ENCODE measurements around the gene PRMT5. TPM values are rescaled to one million over a fixed set of nuclear protein-coding genes. Genes with fewer than 3 reads are reported as not detected.

Gene PRMT5
- total RNA-seq, 4 donors from 2014 or later = 57.9 to 126 (median 75.6) TPM

- DNase-seq = no peak
- Histone ChIP-seq H3K36me3 (no peaks in the 10 kb centered on the region), H3K4me1 (no peaks in the 10 kb centered on the region), H3K27me3 (no peaks in the 10 kb centered on the region), H3K4me3 (no peak overlapping the region), H3K9me3 (no peaks in the 10 kb centered on the region), H3K27ac (no peak overlapping the region)
- TF ChIP-seq, protein P1, sequence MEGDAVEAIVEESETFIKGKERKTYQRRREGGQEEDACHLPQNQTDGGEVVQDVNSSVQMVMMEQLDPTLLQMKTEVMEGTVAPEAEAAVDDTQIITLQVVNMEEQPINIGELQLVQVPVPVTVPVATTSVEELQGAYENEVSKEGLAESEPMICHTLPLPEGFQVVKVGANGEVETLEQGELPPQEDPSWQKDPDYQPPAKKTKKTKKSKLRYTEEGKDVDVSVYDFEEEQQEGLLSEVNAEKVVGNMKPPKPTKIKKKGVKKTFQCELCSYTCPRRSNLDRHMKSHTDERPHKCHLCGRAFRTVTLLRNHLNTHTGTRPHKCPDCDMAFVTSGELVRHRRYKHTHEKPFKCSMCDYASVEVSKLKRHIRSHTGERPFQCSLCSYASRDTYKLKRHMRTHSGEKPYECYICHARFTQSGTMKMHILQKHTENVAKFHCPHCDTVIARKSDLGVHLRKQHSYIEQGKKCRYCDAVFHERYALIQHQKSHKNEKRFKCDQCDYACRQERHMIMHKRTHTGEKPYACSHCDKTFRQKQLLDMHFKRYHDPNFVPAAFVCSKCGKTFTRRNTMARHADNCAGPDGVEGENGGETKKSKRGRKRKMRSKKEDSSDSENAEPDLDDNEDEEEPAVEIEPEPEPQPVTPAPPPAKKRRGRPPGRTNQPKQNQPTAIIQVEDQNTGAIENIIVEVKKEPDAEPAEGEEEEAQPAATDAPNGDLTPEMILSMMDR (IDR thresholded peaks at IDR 0.05) = no peak
- no peak for TF ChIP-seq POLR2A (IDR thresholded peaks at IDR 0.05)
- intact Hi-C loops (cut with DNase I; ENCODE audit: low total_unique reads) = no loop called here
Observed at GRCh38 chr14:22893706-22894105, 35.5 kb downstream of the PRMT5 start.

GRCh38 chr14:22892488-22892887, 36.7 kb downstream of the PRMT5 start:
- no peak for TF ChIP-seq POLR2A (IDR thresholded peaks at IDR 0.05)
- TF ChIP-seq, protein P1 (IDR thresholded peaks at IDR 0.05) = no peak
- no peaks in the 10 kb centered on the region for H3K4me1 ChIP-seq
- H3K4me3 ChIP-seq = no peak overlapping the region
- H3K27ac ChIP-seq = no peak overlapping the region
- intact Hi-C loops (cut with DNase I; ENCODE audit: low total_unique reads) = no loop called here
- H3K27me3 ChIP-seq = no peaks in the 10 kb centered on the region
- no peaks in the 10 kb centered on the region for H3K9me3 ChIP-seq
- H3K36me3 ChIP-seq = no peaks in the 10 kb centered on the region
- DNase-seq = no peak

DNA sequence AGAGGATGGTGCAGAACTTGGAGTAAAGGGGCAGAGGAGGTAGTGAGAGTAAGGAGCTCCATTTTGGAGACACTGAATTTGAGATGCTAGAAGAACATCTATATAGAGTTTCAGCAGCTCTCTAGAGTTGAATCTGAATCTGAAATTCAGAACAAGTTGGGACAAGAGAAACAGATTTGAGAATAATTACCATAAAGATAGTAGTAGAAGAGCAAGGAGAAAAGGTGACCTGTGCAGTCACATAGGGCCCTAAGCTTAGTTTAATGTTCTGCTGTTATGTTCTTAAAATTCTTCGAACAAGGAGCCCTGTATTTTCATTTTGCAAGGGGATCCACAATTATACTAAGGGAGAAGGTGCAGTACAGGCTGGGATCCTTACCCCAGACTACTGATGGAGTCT, 38.8 kb downstream of the PRMT5 start:
- H3K4me3 ChIP-seq = no peak overlapping the region
- intact Hi-C loops (cut with DNase I; ENCODE audit: low total_unique reads) = no loop called here
- H3K4me1 ChIP-seq = no peaks in the 10 kb centered on the region
- DNase-seq = no peak
- no peaks in the 10 kb centered on the region for H3K9me3 ChIP-seq
- no peaks in the 10 kb centered on the region for H3K27me3 ChIP-seq
- no peaks in the 10 kb centered on the region for H3K36me3 ChIP-seq
- TF ChIP-seq POLR2A (IDR thresholded peaks at IDR 0.05) = no peak
- TF ChIP-seq, protein P1 (IDR thresholded peaks at IDR 0.05) = no peak
- H3K27ac ChIP-seq = no peak overlapping the region

DNA sequence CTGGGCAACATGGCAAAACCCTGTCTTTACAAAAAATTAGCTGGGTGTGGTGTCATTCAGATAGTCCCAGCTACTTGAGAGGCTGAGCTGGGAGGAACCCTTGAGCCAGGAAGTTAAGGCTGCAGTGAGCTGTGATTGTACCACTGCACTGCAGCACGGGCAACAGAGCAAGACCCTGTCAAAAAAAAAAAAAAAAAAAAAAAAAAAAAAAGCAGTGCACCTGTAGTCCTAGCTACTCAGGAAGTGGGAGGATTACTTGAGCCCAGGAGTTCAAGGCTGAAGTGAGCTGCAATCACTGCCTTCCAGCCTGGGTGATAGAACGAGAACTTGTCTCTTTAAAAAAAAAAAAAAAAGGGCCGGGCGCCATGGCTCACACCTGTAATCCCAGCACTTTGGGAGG, 40.5 kb downstream of the PRMT5 start:
- no peak overlapping the region for H3K27ac ChIP-seq
- no peak for DNase-seq
- intact Hi-C loops (cut with DNase I; ENCODE audit: low total_unique reads) = no loop called here
- H3K27me3 ChIP-seq = no peaks in the 10 kb centered on the region
- H3K9me3 ChIP-seq = no peaks in the 10 kb centered on the region
- no peak overlapping the region for H3K4me3 ChIP-seq
- H3K36me3 ChIP-seq = no peaks in the 10 kb centered on the region
- H3K4me1 ChIP-seq = no peaks in the 10 kb centered on the region
- TF ChIP-seq POLR2A (IDR thresholded peaks at IDR 0.05) = no peak

DNA sequence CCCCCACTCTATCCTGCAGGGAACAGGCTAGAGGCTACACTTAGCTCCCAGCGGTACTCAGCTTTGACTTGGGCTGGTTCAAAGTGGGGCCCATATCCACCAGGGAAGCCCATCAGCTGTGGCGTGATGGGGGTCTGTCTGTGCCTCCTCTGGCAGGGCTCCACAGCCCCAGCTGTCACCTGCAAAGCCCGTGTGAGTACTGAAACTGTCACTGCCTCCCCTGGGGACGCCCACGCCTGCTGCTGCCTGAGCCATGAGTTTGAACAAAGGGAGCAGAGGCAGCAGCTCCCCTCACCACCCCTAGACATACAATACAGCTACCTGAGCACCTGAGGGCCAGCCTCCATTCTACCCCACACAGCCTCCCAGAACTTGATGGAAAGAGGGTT, 41.2 kb downstream of the PRMT5 start:
- Histone ChIP-seq H3K36me3 (no peaks in the 10 kb centered on the region), H3K4me3 (no peak overlapping the region), H3K27ac (peak overlapping the region; percentile 44 to 82), H3K4me1 (no peaks in the 10 kb centered on the region), H3K9me3 (no peaks in the 10 kb centered on the region), H3K27me3 (no peaks in the 10 kb centered on the region)
- no peak for TF ChIP-seq POLR2A (IDR thresholded peaks at IDR 0.05)
- TF ChIP-seq, protein P1 (IDR thresholded peaks at IDR 0.05) = no peak
- intact Hi-C loops (cut with DNase I; ENCODE audit: low total_unique reads) = no loop called here
- no peak for DNase-seq
